Measurements from ENCODE around the gene LEMD1.

- no peak for TF ChIP-seq CTCF (IDR thresholded peaks at IDR 0.05)
- TF ChIP-seq POLR2AphosphoS5 (IDR thresholded peaks at IDR 0.05; ENCODE audit: insufficient read depth in 1 of 2, low read depth in 1 of 2) = no peak
- no peak for TF ChIP-seq POLR2A (IDR thresholded peaks at IDR 0.05)
These were observed 15.0 kb upstream of the LEMD1 start for GRCh38 chr1:205436776-205437410.

All from vagina (tissue), 2 donors.